GM13976 (cell line): Measurements from ENCODE around the gene TMPRSS13.
"Not testable (repeated sequence)": the region's sequence is repeated elsewhere in the genome, so short reads cannot be mapped to it uniquely, and the experiment has no call there.

Experiments
- DNase-seq: peaks from one replicate; pipeline ENCODE4 v3.0.0; 2012; ENCODE audit warnings: low spot score
- CTCF ChIP-seq: IDR thresholded peaks from 2 replicates; pipeline ENCODE4 v1.5.1; 2012; ENCODE audit warnings: borderline replicate concordance, mild to moderate bottlenecking; ENCODE audit not compliant: insufficient read depth; ENCODE audit errors: extremely low read depth, missing control alignments, control extremely low read depth
- in situ Hi-C: fragments of 300-500 bp; cut with MboI; formaldehyde crosslinking; loops from one replicate; pipeline ENCODE4 v1.12.0; 2022; ENCODE audit warnings: low sequenced_read_pairs, mixed read lengths, inconsistent platforms; ENCODE audit not compliant: unreplicated experiment

Gene TMPRSS13

GRCh38 chr11:117870103-117870952, 58.9 kb downstream of the TMPRSS13 start:
- in situ Hi-C loops = no loop called here
- DNase-seq = no peak
- no peak for TF ChIP-seq CTCF

GRCh38 chr11:117869604-117870003, 59.6 kb downstream of the TMPRSS13 start:
- in situ Hi-C loops = no loop called here
- no peak for DNase-seq
- no peak for TF ChIP-seq CTCF

DNA sequence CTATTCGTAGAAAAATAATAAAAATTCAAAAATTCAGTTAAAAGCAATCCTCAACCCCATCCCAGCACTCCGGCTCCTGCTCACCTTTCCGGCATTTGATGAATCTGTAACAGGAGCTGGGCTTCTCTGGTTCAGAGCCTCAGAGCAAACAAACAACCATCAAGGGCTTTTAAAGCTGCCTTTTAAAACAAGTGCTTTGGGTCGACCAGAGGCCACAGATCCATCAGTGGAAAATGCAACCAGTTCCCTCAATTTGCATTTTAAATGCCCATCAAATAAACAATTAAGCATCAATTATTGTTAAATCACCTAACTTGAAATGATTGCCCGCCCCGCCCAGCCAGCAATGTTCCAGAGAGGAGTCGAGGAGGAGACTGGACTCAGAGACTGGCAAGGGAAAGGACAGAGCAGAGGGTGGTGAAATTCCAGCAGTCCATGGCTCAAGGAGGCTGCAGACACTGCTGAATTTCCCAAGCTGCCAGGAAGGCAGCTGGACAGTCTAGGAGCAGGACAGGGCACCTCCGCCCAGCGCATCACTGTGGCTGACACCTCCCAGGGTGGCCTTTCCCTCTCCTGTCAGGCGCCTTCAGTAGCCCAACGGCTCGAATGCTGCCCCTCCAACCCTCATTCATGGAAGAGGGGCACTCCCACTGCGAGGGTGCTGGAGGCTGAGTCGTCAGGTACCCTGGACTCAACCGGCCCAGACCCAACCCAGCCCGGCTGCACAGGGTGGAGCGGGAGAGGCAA, 60.2 kb downstream of the TMPRSS13 start:
- in situ Hi-C loops = no loop called here
- no peak for TF ChIP-seq CTCF
- DNase-seq = no peak

GRCh38 chr11:117868088-117868487, 61.1 kb downstream of the TMPRSS13 start:
- no peak for TF ChIP-seq CTCF
- DNase-seq = no peak
- in situ Hi-C loops = no loop called here

DNA sequence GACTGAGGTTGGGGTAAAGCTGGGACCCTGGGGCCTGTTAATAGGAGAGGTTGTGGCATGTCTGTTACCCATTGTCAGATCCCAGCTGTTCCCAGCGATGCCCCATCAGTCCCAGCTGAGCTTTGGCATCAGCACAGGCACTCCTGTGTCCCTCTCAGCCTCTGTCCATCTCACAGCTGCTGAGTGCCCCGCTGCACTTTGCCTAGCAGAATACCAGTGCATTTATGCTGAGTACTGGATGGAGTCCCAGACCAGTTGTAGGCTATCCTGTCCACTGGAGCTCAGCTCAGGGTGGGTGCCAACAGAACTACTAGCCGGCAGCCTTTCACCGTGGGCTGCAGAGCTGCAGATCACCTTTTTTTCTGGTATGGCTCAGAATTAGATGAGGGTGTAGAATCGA, 62.7 kb downstream of the TMPRSS13 start:
- DNase-seq = no peak
- no peak for TF ChIP-seq CTCF
- in situ Hi-C loops = no loop called here

DNA sequence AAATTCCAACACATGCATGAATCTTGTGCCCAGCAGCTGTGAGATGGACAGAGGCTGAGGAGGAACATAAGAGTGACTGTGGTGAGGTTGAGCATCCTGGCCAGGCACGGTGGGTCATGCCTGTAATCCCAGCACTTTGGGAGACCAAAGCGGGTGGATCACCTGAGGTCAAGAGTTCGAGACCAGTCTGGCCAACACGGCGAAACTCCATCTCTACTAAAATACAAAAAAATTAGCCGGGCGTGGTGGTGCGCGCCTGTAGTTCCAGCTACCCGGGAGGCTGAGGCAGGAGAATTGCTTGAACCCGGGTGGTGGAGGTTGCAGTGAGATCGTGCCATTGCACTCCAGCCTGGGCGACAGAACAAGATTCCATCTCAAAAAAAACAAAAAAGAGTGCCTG, 63.7 kb downstream of the TMPRSS13 start:
- in situ Hi-C loops, DNase-seq: not testable (repeated sequence)

- no peak for TF ChIP-seq CTCF
- DNase-seq = no peak
- in situ Hi-C loops = no loop called here
Measured at GRCh38 chr11:117863383-117863782, 65.8 kb downstream of the TMPRSS13 start.
